Spleen (tissue), 11 donors: Measurements from ENCODE around the gene GRM3. TPM values are rescaled to one million over a fixed set of nuclear protein-coding genes. Genes with fewer than 3 reads are reported as not detected.

ENCODE experiments used
- DNase-seq: peaks from one replicate; pipeline ENCODE4 v3.0.0-alpha.2; 2020
- H3K27ac ChIP-seq, 8 donors: fragments of 200-600 bp; sonication (generic) in 7 of 8; 1 replicate in 4 of 8; 2 replicates in 4 of 8; pipeline versions ENCODE4 v1.5.0 to v1.8.0; 2016 to 2021; ENCODE audit warnings: inconsistent platforms in 4 of 8, mild to moderate bottlenecking in 4 of 8, moderate library complexity in 1 of 8
- H3K27me3 ChIP-seq, 7 donors: fragments of 200-600 bp; sonication (generic) in 6 of 7; replicated peaks in 1 of 7; 1 replicate in 4 of 7; 2 replicates in 3 of 7; pipeline versions ENCODE4 v1.5.0 to v1.8.0; 2016 to 2021; ENCODE audit warnings: inconsistent platforms in 3 of 7, mild to moderate bottlenecking in 1 of 7
- H3K36me3 ChIP-seq, 6 donors: fragments of 200-600 bp; sonication (generic) in 5 of 6; 1 replicate in 4 of 6; 2 replicates in 2 of 6; pipeline versions ENCODE4 v1.5.0 to v1.8.0; 2016 to 2021; ENCODE audit warnings: inconsistent platforms in 2 of 6
- H3K4me1 ChIP-seq, 6 donors: fragments of 200-600 bp; sonication (generic) in 5 of 6; 1 replicate in 3 of 6; 2 replicates in 3 of 6; pipeline versions ENCODE4 v1.5.0 to v1.8.0; 2016 to 2021; ENCODE audit warnings: inconsistent platforms in 3 of 6
- H3K4me3 ChIP-seq, 8 donors: fragments of 200-600 bp; sonication (generic) in 7 of 8; 1 replicate in 4 of 8; 2 replicates in 4 of 8; pipeline versions ENCODE4 v1.5.0 to v1.8.0; 2016 to 2021; ENCODE audit warnings: inconsistent platforms in 4 of 8, mild to moderate bottlenecking in 4 of 8, moderate library complexity in 2 of 8
- H3K9me3 ChIP-seq, 8 donors: fragments of 200-600 bp; sonication (generic) in 7 of 8; 1 replicate in 4 of 8; 2 replicates in 4 of 8; pipeline versions ENCODE4 v1.5.0 to v1.8.0; 2016 to 2021; ENCODE audit warnings: inconsistent platforms in 4 of 8
- POLR2A ChIP-seq, 3 donors: fragments of 450-650 bp; IDR thresholded peaks; one replicate each; pipeline ENCODE4 v1.5.1; 2017; ENCODE audit warnings: antibody characterized with exemption in 3 of 3, mild to moderate bottlenecking in 1 of 3
- POLR2AphosphoS5 ChIP-seq, 3 donors: sonication (generic); formaldehyde crosslinking; IDR thresholded peaks; one replicate each; pipeline ENCODE4 v1.5.1; 2017; ENCODE audit warnings: antibody characterized with exemption in 3 of 3
- WGBS, 5 donors: extraction: QIAGEN DNeasy Blood & Tissue Kit in 3 of 5; methylation state at CpG; one replicate each; pipeline versions ENCODE4 v1.1.5 to v1.1.7; 2013 to 2018; 5-methylcytosine and 5-hydroxymethylcytosine counted together
- intact Hi-C: fragments of 100-400 bp; cut with DNase I; formaldehyde crosslinking; loops from one replicate; pipeline ENCODE4 v1.15.0; 2023; ENCODE audit warnings: low total_unique reads
- polyA plus RNA-seq, 3 donors: library from polyadenylated mRNA; stranded (reverse); fragments of 200-250 nt; gene quantifications; one replicate each; pipeline ENCODE4 v1.2.1, GENCODE V29; 2013
- total RNA-seq, 7 donors: library from RNA; depleted of rRNA in 3 of 7; stranded (reverse); fragments of >200 nt in 3 of 7; fragmentation: NEBNext Ultra II Directional in 4 of 7; extraction: Animal tissue kit (Norgen Biotek cat#: 25700) in 4 of 7; gene quantifications; one replicate each; pipeline versions ENCODE4 v1.1.0 to v1.2.1, GENCODE V29; 2016 to 2021
- TF ChIP-seq, protein P1 (sequence below), 11 experiments: fragments of 200-600 bp in 7 of 11; fragments of 450-650 bp in 4 of 11; sonication (generic) in 4 of 11; IDR thresholded peaks in 8 of 11; conservative IDR thresholded peaks in 3 of 11; 1 replicate in 7 of 11; 2 replicates in 4 of 11; pipeline versions ENCODE4 v1.4.0 to v1.8.0; 2016 to 2021; ENCODE audit warnings: antibody characterized with exemption in 11 of 11, inconsistent platforms in 4 of 11, mild to moderate bottlenecking in 1 of 11
- donor health status: healthy with polysubstance abuse.
- donor health status: DM: no; HTN: no; CAD: no; lungs with moderate emphysema.
- donor health status: DM: no; HTN: no; CAD: no.
- donor health status: Bipolar disorder and iron deficiency.
- donor health status: healthy.
- donor health status: DM: no; HTN: no; CAD: no.
- donor health status: DM: yes; HTN: yes; CAD: no.

Gene GRM3
- total and polyA plus RNA-seq, 10 donors = 0.21 to 0.37 TPM; not detected in 8

GRCh38 chr7:86775203-86775602 lies 131.5 kb downstream of the GRM3 start:
- Histone ChIP-seq H3K36me3 (no peaks in the 10 kb centered on the region), H3K4me1 (no peaks in the 10 kb centered on the region), H3K9me3 (no peaks in the 10 kb centered on the region), H3K4me3 (no peak overlapping the region), H3K27me3 (no peaks in the 10 kb centered on the region), H3K27ac (no peak overlapping the region)
- intact Hi-C loops = no loop called here
- DNase-seq = no peak
- TF ChIP-seq POLR2AphosphoS5 (IDR thresholded peaks at IDR 0.05) (no peak), POLR2A (IDR thresholded peaks at IDR 0.05) (no peak)
- TF ChIP-seq, protein P1, sequence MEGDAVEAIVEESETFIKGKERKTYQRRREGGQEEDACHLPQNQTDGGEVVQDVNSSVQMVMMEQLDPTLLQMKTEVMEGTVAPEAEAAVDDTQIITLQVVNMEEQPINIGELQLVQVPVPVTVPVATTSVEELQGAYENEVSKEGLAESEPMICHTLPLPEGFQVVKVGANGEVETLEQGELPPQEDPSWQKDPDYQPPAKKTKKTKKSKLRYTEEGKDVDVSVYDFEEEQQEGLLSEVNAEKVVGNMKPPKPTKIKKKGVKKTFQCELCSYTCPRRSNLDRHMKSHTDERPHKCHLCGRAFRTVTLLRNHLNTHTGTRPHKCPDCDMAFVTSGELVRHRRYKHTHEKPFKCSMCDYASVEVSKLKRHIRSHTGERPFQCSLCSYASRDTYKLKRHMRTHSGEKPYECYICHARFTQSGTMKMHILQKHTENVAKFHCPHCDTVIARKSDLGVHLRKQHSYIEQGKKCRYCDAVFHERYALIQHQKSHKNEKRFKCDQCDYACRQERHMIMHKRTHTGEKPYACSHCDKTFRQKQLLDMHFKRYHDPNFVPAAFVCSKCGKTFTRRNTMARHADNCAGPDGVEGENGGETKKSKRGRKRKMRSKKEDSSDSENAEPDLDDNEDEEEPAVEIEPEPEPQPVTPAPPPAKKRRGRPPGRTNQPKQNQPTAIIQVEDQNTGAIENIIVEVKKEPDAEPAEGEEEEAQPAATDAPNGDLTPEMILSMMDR (IDR thresholded peaks at IDR 0.05 in 8 of 11, conservative IDR thresholded peaks at IDR 0.05 in 3 of 11) = no peak

- no peaks in the 10 kb centered on the region for H3K36me3 ChIP-seq
- H3K27ac ChIP-seq = no peak overlapping the region
- intact Hi-C loops = no loop called here
- no peaks in the 10 kb centered on the region for H3K4me1 ChIP-seq
- H3K9me3 ChIP-seq = no peaks in the 10 kb centered on the region
- no peak overlapping the region for H3K4me3 ChIP-seq
- DNase-seq = no peak
- TF ChIP-seq, protein P1 (IDR thresholded peaks at IDR 0.05 in 8 of 11, conservative IDR thresholded peaks at IDR 0.05 in 3 of 11) = no peak
- TF ChIP-seq POLR2AphosphoS5 (IDR thresholded peaks at IDR 0.05) = no peak
- TF ChIP-seq POLR2A (IDR thresholded peaks at IDR 0.05) = no peak
- H3K27me3 ChIP-seq = no peaks in the 10 kb centered on the region
- WGBS, 5 donors = 50 to 74% (median 69%) methylated on average over 1 of the region's 1 CpG
Measured at GRCh38 chr7:86776136-86776535, 132.4 kb downstream of the GRM3 start.

GRCh38 chr7:86778271-86778670 lies 134.6 kb downstream of the GRM3 start:
- DNase-seq = no peak
- Histone ChIP-seq H3K27ac (no peak overlapping the region), H3K9me3 (no peaks in the 10 kb centered on the region), H3K27me3 (no peaks in the 10 kb centered on the region), H3K4me1 (no peaks in the 10 kb centered on the region), H3K4me3 (no peak overlapping the region), H3K36me3 (no peaks in the 10 kb centered on the region)
- intact Hi-C loops = no loop called here
- TF ChIP-seq POLR2A (IDR thresholded peaks at IDR 0.05) (no peak), POLR2AphosphoS5 (IDR thresholded peaks at IDR 0.05) (no peak)
- TF ChIP-seq, protein P1 (IDR thresholded peaks at IDR 0.05 in 8 of 11, conservative IDR thresholded peaks at IDR 0.05 in 3 of 11) = no peak

- H3K36me3 ChIP-seq = no peaks in the 10 kb centered on the region
- no peaks in the 10 kb centered on the region for H3K27me3 ChIP-seq
- no peak overlapping the region for H3K27ac ChIP-seq
- DNase-seq = no peak
- no peak overlapping the region for H3K4me3 ChIP-seq
- H3K9me3 ChIP-seq = peaks cover 0 to 6% (median 0%) of the 10 kb centered on the region in 8 donors
- TF ChIP-seq, protein P1 (IDR thresholded peaks at IDR 0.05 in 8 of 11, conservative IDR thresholded peaks at IDR 0.05 in 3 of 11) = no peak
- TF ChIP-seq POLR2A (IDR thresholded peaks at IDR 0.05) (no peak), POLR2AphosphoS5 (IDR thresholded peaks at IDR 0.05) (no peak)
- WGBS, 5 donors = 71 to 81% (median 74%) methylated on average over 2 of the region's 2 CpGs
- intact Hi-C loops = no loop called here
- H3K4me1 ChIP-seq = no peaks in the 10 kb centered on the region
Measured at GRCh38 chr7:86784765-86785164, 141.1 kb downstream of the GRM3 start.
